ENCODE measurements around the gene LRP4. TPM values are rescaled to one million over a fixed set of nuclear protein-coding genes. Genes with fewer than 3 reads are reported as not detected.

The LRP4 gene
- polyA plus RNA-seq, 1 experiment, result 1.3 TPM

GRCh38 chr11:46886211-46886610 is 32.1 kb downstream of the LRP4 start:
- no peaks in the 10 kb centered on the region for H3K27me3 ChIP-seq (ENCODE audit: control insufficient read depth, insufficient read depth, low read length)
- no peak overlapping the region for H3K4me3 ChIP-seq (ENCODE audit: low read depth, low read length)
- CTCF ChIA-PET, result interaction anchor here (1.2 to 7.2 kb wide), 2 partner anchors 268 to 275 kb away, joined by 3 to 65 read pairs; no protein-coding TSS in a partner anchor
- no peak for TF ChIP-seq CTCF (IDR thresholded peaks at IDR 0.05; ENCODE audit: insufficient read depth, low read depth, low read length)
- H3K36me3 ChIP-seq (ENCODE audit: control insufficient read depth, insufficient read depth, low read length), result no peaks in the 10 kb centered on the region
- no peak for DNase-seq (ENCODE audit: low read depth)
- POLR2A ChIA-PET, result no interaction called here

DNA sequence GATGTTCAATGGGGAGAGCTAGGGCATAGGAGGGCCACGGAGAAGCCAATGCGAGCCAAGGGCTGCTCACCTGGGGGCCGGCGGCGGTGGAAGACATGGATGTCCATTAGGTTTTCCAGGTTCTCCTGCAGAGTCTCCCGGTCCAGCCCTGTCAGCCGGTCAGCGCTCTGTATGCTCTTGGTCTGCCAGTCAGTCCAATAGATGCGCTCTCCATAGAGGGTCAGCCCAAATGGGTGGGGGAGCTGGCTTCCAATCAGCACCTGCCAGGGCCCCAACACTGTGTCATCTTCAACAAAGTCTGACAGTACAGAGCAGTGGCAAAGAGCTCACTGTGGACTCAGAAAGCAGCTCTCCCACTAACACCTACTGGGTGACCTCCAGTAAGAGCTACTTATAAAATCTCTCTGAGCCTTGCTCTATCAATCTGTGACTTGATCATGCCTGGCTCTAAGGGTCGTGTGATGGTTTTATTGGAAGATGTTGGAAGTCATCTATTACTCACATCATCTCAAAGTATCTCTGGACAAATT is 39.2 kb downstream of the LRP4 start:
- DNase-seq (ENCODE audit: low read depth), result no peak
- Histone ChIP-seq H3K27me3 (ENCODE audit: control insufficient read depth, insufficient read depth, low read length) (no peaks in the 10 kb centered on the region), H3K36me3 (ENCODE audit: control insufficient read depth, insufficient read depth, low read length) (peaks cover 3% of the 10 kb centered on the region), H3K4me3 (ENCODE audit: low read depth, low read length) (no peak overlapping the region)
- CTCF ChIA-PET, result interaction anchor here (2.1 kb wide), 1 partner anchor 282 kb away, joined by 5 read pairs; no protein-coding TSS in a partner anchor
- POLR2A ChIA-PET, result interaction anchor here (0.6 kb wide), 1 partner anchor 286 kb away, joined by 4 read pairs; no protein-coding TSS in a partner anchor
- no peak for TF ChIP-seq CTCF (IDR thresholded peaks at IDR 0.05; ENCODE audit: insufficient read depth, low read depth, low read length)

DNA sequence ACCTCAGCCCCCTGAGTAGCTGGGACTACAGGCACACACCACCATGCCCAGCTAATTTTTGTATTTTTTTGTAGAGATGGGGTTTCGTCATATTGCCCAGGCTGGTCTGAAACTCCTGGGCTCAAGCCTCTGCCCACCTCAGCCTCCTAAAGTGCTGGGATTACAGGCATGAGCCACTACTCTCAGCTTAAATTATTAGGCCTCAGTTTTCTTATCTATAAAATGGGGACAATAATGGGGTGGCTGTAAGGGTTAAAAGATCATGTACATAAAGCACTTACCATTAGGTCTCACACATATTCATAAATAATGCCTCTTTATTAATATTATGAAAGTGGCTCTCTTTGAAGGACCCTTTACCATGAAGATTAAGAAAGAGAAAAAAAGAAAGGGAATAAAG is 40.8 kb downstream of the LRP4 start:
- CTCF ChIA-PET, result interaction anchor here (2.1 kb wide), 1 partner anchor 284 kb away, joined by 5 read pairs; no protein-coding TSS in a partner anchor
- peaks cover 3% of the 10 kb centered on the region for H3K36me3 ChIP-seq (ENCODE audit: control insufficient read depth, insufficient read depth, low read length)

DNA sequence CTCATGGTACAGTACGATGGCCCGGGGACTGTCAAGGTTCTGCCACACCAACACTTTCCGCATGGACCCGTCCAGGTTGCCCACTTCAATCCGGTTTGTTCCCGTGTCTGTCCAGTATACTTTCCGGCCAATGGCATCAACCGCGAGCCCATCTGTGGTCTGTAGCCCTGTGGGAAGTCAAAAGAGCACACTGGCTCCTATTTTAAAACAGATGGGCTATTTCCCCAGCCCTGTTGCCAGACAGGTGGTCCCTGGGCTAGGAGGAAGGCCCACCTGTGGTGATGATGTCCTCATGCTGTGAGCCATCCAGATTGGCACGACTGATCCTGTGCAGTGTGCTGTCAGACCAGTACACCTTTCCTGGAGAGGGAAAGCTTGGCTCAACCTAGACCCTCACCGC is 41.9 kb downstream of the LRP4 start:
- peaks cover 3% of the 10 kb centered on the region for H3K36me3 ChIP-seq (ENCODE audit: control insufficient read depth, insufficient read depth, low read length)
- no peaks in the 10 kb centered on the region for H3K27me3 ChIP-seq (ENCODE audit: control insufficient read depth, insufficient read depth, low read length)
- no peak overlapping the region for H3K4me3 ChIP-seq (ENCODE audit: low read depth, low read length)
- ChIA-PET CTCF (no interaction called here), POLR2A (no interaction called here)
- no peak for TF ChIP-seq CTCF (IDR thresholded peaks at IDR 0.05; ENCODE audit: insufficient read depth, low read depth, low read length)
- DNase-seq (ENCODE audit: low read depth), result no peak

More for the DNA sequence above, 40.8 kb downstream of the LRP4 start:
- DNase-seq (ENCODE audit: low read depth), result no peak
- no peaks in the 10 kb centered on the region for H3K27me3 ChIP-seq (ENCODE audit: control insufficient read depth, insufficient read depth, low read length)
- POLR2A ChIA-PET, result no interaction called here
- no peak for TF ChIP-seq CTCF (IDR thresholded peaks at IDR 0.05; ENCODE audit: insufficient read depth, low read depth, low read length)
- no peak overlapping the region for H3K4me3 ChIP-seq (ENCODE audit: low read depth, low read length)

GRCh38 chr11:46874586-46874985 is 43.8 kb downstream of the LRP4 start:
- ChIA-PET POLR2A (no interaction called here), CTCF (no interaction called here)
- H3K4me3 ChIP-seq (ENCODE audit: low read depth, low read length), result no peak overlapping the region
- no peak for DNase-seq (ENCODE audit: low read depth)
- peaks cover 2% of the 10 kb centered on the region for H3K36me3 ChIP-seq (ENCODE audit: control insufficient read depth, insufficient read depth, low read length)
- no peak for TF ChIP-seq CTCF (IDR thresholded peaks at IDR 0.05; ENCODE audit: insufficient read depth, low read depth, low read length)
- H3K27me3 ChIP-seq (ENCODE audit: control insufficient read depth, insufficient read depth, low read length), result no peaks in the 10 kb centered on the region
